ENCODE measurements around the gene ELAVL4.

The ELAVL4 gene

GRCh38 chr1:50180367-50180766 lies 71.6 kb downstream of the ELAVL4 start:
- DNase-seq (ENCODE audit: low spot score) = no peak

- DNase-seq (ENCODE audit: low spot score) = no peak
Observed at GRCh38 chr1:50181027-50181663, 72.4 kb downstream of the ELAVL4 start.

GRCh38 chr1:50183378-50184133 lies 74.8 kb downstream of the ELAVL4 start:
- no peak for DNase-seq (ENCODE audit: low spot score)

- DNase-seq (ENCODE audit: low spot score) = peak; percentile 6
Observed at GRCh38 chr1:50189369-50189768, 80.6 kb downstream of the ELAVL4 start.

GRCh38 chr1:50193002-50193401 lies 84.3 kb downstream of the ELAVL4 start:
- DNase-seq (ENCODE audit: low spot score) = no peak

GRCh38 chr1:50195205-50195604 lies 86.5 kb downstream of the ELAVL4 start:
- no peak for DNase-seq (ENCODE audit: low spot score)

GRCh38 chr1:50196081-50196480 lies 87.4 kb downstream of the ELAVL4 start:
- DNase-seq (ENCODE audit: low spot score) = no peak

- DNase-seq (ENCODE audit: low spot score) = no peak
Observed at GRCh38 chr1:50197216-50197615, 88.5 kb downstream of the ELAVL4 start.

GRCh38 chr1:50208315-50208714 lies 99.6 kb downstream of the ELAVL4 start:
- no peak for DNase-seq (ENCODE audit: low spot score)

- no peak for DNase-seq (ENCODE audit: low spot score)
Observed at GRCh38 chr1:50208756-50209155, 100.0 kb downstream of the ELAVL4 start.

- no peak for DNase-seq (ENCODE audit: low spot score)
Observed at GRCh38 chr1:50209749-50210148, 101.0 kb downstream of the ELAVL4 start.

GRCh38 chr1:50213505-50213904 lies 104.8 kb downstream of the ELAVL4 start:
- DNase-seq (ENCODE audit: low spot score) = no peak

- DNase-seq (ENCODE audit: low spot score) = no peak
Observed at GRCh38 chr1:50214717-50215116, 106.0 kb downstream of the ELAVL4 start.

GRCh38 chr1:50218344-50219120 lies 109.8 kb downstream of the ELAVL4 start:
- DNase-seq (ENCODE audit: low spot score) = no peak

- DNase-seq (ENCODE audit: low spot score) = no peak
Observed at GRCh38 chr1:50228871-50229384, 120.2 kb downstream of the ELAVL4 start.

GRCh38 chr1:50231209-50231608 lies 122.5 kb downstream of the ELAVL4 start:
- DNase-seq (ENCODE audit: low spot score) = no peak

GRCh38 chr1:50232336-50232735 lies 123.6 kb downstream of the ELAVL4 start:
- DNase-seq (ENCODE audit: low spot score) = no peak

GRCh38 chr1:50236656-50237055 lies 127.9 kb downstream of the ELAVL4 start:
- no peak for DNase-seq (ENCODE audit: low spot score)

- DNase-seq (ENCODE audit: low spot score) = no peak
Observed at GRCh38 chr1:50237056-50237455, 128.3 kb downstream of the ELAVL4 start.

GRCh38 chr1:50243939-50244338 lies 135.2 kb downstream of the ELAVL4 start:
- no peak for DNase-seq (ENCODE audit: low spot score)

GRCh38 chr1:50246869-50247268 lies 138.1 kb downstream of the ELAVL4 start:
- no peak for DNase-seq (ENCODE audit: low spot score)

- no peak for DNase-seq (ENCODE audit: low spot score)
Observed at GRCh38 chr1:50251702-50252101, 143.0 kb downstream of the ELAVL4 start.

- DNase-seq (ENCODE audit: low spot score) = no peak
Observed at GRCh38 chr1:50252196-50252595, 143.5 kb downstream of the ELAVL4 start.

Data from SW480 (cell line).